22Rv1 (cell line): ENCODE measurements around the gene PRH1.
A peak's percentile ranks its signal among the peaks of the same experiment; 100 is the strongest.

ENCODE experiments used
- H3K27ac ChIP-seq: fragments of 450-650 bp; 2 replicates; pipeline ENCODE4 v1.5.1; 2017
- ZFX ChIP-seq: fragments of 450-650 bp; IDR thresholded peaks from 2 replicates; pipeline ENCODE4 v1.6.1; 2017; ENCODE audit warnings: antibody characterized with exemption, borderline replicate concordance
- TF ChIP-seq, protein P1 (sequence below): fragments of 450-650 bp; IDR thresholded peaks from 2 replicates; pipeline ENCODE4 v1.5.1; 2017; ENCODE audit warnings: mild to moderate bottlenecking

Gene PRH1

DNA sequence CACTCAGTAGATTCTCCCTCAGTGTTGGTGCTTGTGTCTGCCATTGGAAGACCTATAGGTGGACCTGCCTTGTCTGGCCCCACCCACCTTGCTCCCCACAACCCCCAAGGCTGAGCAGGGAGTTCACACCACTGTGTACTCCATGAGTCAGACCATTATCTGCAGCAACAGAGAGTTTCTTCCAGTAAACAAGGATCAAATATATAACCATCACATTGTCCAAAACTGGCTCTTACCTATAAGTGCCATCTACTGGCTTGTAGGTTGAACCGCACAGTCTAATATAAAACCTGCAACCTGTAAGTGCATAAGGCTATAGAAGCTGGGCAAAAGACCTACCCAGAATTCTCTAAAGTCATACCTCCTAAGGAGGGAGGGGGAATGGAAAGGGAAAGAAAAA, 17.4 kb upstream of the PRH1 start:
- H3K27ac ChIP-seq = no peak overlapping the region
- TF ChIP-seq, protein P1, sequence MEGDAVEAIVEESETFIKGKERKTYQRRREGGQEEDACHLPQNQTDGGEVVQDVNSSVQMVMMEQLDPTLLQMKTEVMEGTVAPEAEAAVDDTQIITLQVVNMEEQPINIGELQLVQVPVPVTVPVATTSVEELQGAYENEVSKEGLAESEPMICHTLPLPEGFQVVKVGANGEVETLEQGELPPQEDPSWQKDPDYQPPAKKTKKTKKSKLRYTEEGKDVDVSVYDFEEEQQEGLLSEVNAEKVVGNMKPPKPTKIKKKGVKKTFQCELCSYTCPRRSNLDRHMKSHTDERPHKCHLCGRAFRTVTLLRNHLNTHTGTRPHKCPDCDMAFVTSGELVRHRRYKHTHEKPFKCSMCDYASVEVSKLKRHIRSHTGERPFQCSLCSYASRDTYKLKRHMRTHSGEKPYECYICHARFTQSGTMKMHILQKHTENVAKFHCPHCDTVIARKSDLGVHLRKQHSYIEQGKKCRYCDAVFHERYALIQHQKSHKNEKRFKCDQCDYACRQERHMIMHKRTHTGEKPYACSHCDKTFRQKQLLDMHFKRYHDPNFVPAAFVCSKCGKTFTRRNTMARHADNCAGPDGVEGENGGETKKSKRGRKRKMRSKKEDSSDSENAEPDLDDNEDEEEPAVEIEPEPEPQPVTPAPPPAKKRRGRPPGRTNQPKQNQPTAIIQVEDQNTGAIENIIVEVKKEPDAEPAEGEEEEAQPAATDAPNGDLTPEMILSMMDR = peak; percentile 63
- no peak for TF ChIP-seq ZFX

DNA sequence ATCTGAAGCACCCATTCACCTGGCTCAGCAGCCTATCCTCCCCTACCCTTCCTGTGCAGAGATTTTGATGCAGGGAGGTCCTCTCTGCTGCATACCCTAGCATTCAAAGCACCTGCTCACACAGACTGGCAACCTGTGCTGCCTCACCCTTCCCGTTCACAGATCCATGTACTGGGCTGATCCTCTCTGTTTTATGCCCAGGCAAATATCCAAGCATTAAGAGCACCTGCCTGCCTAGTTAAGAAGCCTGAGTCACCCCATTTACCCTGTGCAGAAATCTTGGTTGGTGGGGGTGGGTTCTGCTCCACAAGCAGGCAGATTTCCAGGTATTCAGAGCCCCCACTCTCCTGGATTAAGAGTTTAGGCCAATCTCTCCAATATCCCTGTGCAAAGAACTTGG, 16.9 kb upstream of the PRH1 start:
- TF ChIP-seq ZFX = no peak
- TF ChIP-seq, protein P1 = no peak

GRCh38 chr12:10900530-10900929, 16.5 kb upstream of the PRH1 start:
- no peak for TF ChIP-seq ZFX
- TF ChIP-seq, protein P1 = no peak
- no peak overlapping the region for H3K27ac ChIP-seq

More for the DNA sequence above, 16.9 kb upstream of the PRH1 start:
- no peak overlapping the region for H3K27ac ChIP-seq

- no peak for TF ChIP-seq ZFX
- TF ChIP-seq, protein P1 = no peak
- H3K27ac ChIP-seq = no peak overlapping the region
These were observed 12.8 kb upstream of the PRH1 start for GRCh38 chr12:10896854-10897253.

DNA sequence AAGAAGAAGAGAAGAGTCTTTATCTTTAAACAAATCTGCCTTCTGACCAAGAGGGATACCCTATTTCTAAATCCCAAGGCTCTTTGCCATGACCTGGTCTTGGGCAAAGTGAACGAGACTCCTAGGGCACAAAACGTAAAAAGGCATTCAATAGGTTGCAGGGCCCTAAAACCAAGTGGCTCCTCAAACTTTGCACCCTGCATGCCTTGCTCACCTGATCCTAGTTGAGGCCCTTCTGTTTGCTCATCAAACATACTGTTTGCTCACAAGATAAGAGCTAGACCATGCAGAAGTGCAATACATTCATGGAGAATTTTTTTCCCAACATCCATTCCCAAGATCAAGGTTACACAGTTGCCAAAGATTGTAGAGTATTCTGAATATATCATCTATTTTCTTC, 7.9 kb upstream of the PRH1 start:
- H3K27ac ChIP-seq = no peak overlapping the region; the same call in 1 of the 2 replicates
- TF ChIP-seq ZFX = no peak
- TF ChIP-seq, protein P1 = no peak

DNA sequence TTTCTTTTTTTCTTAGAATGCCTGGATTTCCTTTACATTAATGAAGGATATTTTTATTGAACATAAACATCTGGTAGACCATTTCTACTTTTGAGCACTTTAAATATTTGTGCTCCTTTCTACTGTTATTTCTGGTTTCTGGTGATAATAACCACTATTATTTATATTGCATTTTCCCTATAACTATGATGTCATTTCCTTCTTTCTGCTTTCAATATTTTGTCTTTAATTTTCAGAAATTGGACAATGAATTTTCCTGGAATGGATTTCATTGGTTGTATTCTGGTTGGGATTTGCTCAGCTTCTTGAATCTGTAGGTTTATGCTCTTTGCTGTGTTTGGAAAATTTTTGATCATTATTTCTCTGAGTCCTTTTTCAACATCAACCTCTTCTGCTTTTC, 5.2 kb upstream of the PRH1 start:
- no peak for TF ChIP-seq ZFX
- TF ChIP-seq, protein P1 = no peak
- H3K27ac ChIP-seq = no peak overlapping the region

DNA sequence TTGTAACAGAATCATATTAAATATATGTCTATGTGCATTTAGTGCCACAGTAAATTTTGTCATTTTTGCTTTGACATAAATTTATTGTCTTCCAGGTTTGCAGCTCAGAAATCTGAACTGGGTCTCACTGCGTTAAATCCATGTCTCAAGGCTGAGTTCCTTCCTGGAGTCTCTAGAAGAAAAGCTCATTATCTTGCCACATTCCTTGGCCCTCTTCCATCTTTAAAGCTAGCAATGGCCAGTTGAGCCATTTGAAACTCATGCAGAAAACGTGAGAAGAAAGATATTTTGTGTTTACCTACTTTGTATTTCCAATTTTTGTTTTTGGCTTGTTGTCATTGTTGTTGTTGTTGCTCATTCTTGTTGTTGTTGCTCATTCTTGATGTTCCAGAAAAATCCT, 10.7 kb downstream of the PRH1 start:
- no peak for TF ChIP-seq ZFX
- no peak overlapping the region for H3K27ac ChIP-seq

DNA sequence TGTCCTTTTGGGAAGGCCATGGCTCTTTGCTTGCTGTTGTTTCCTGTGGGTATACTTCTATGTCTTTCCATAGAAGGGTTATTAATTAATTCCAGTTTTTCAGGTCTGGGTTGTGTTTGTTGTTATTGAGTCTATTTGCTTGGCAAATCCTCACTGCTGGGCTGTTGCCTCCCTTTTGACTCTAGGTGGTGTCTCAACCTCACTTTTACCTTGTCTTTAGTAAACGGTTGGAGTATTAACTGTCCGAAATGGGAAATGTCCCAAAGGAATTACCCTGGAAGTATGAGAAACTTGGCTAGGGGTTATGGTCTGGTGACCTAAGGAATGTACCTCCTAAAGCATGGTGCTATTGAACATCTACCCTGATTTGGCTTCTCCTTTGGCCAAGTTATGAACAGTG, 16.7 kb downstream of the PRH1 start:
- TF ChIP-seq, protein P1 = peak; percentile 47
- TF ChIP-seq ZFX = no peak
- no peak overlapping the region for H3K27ac ChIP-seq
